BLaER1 (cell line): ENCODE data around the gene TTC38.

Source experiments
- H3K27ac ChIP-seq: shearing (Covaris generic); formaldehyde crosslinking; 2 replicates; pipeline ENCODE4 v1.8.1; 2022
- H3K27me3 ChIP-seq: shearing (Covaris generic); formaldehyde crosslinking; 2 replicates; pipeline ENCODE4 v1.8.1; 2022
- H3K36me3 ChIP-seq: shearing (Covaris generic); formaldehyde crosslinking; 2 replicates; pipeline ENCODE4 v1.8.1; 2022
- H3K4me1 ChIP-seq: shearing (Covaris generic); formaldehyde crosslinking; 2 replicates; pipeline ENCODE4 v1.8.1; 2022
- H3K4me2 ChIP-seq: shearing (Covaris generic); formaldehyde crosslinking; 2 replicates; pipeline ENCODE4 v1.8.1; 2022
- H3K4me3 ChIP-seq: shearing (Covaris generic); formaldehyde crosslinking; 2 replicates; pipeline ENCODE4 v1.8.1; 2022
- H3K9ac ChIP-seq: shearing (Covaris generic); formaldehyde crosslinking; 2 replicates; pipeline ENCODE4 v1.8.1; 2022
- H3K9me3 ChIP-seq: shearing (Covaris generic); formaldehyde crosslinking; 2 replicates; pipeline ENCODE4 v1.8.1; 2022
- H4K20me1 ChIP-seq: shearing (Covaris generic); formaldehyde crosslinking; 2 replicates; pipeline ENCODE4 v1.8.1; 2022
- Cebpa-rat ChIP-seq: shearing (Covaris generic); IDR thresholded peaks from 2 replicates; pipeline ENCODE4 v1.8.1; 2022

Gene TTC38

DNA sequence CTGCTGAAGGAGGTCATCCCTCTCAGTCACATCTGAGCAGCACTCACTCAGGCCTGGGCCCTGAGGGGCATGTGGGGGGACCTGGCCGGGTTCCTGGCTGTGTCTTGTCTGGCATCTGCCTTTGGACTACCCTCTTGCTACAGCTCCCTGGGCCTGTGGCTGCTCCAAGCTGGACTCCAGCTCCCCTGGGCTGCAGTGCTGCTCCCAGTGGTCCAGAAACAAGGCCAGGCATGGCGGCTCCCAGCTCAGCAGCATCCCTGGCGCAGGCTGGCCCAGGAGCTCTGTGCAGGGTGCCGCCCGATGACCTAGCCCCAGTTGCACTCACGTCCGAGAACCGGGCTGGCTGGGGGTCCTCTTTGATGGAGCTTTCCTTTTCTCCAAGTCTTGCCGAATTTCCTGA is 23.0 kb upstream of the TTC38 start:
- no peaks in the 10 kb centered on the region for H3K27me3 ChIP-seq
- peak overlapping the region; percentile 62 for H3K27ac ChIP-seq
- H4K20me1 ChIP-seq = no peaks in the 10 kb centered on the region
- H3K4me3 ChIP-seq = no peak overlapping the region
- H3K36me3 ChIP-seq = peaks cover 34% of the 10 kb centered on the region
- TF ChIP-seq Cebpa-rat = no peak
- H3K4me2 ChIP-seq = peak overlapping the region; percentile 33
- no peak overlapping the region for H3K9ac ChIP-seq
- no peaks in the 10 kb centered on the region for H3K9me3 ChIP-seq
- H3K4me1 ChIP-seq = peaks cover 97% of the 10 kb centered on the region

DNA sequence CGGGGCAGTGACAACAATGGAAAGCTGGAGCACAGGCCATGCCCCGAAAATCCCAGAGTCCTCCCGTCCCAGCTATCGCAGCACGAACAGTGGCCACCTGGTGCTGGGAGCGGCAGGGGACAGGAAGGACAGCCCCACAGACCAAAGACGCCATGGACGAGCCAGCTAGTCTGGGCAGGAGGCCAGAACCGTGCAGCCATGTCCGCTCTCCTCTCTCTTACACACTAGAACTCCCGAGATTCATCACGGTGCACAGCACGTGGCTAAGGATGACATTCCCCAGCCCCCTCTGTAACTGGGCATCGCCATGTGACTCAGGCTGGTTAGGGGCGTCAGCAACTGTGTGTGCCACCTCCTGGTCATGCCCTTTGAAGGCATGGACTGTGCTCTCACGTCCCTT is 22.3 kb upstream of the TTC38 start:
- no peaks in the 10 kb centered on the region for H3K27me3 ChIP-seq
- peaks cover 34% of the 10 kb centered on the region for H3K36me3 ChIP-seq
- TF ChIP-seq Cebpa-rat = no peak
- no peak overlapping the region for H3K9ac ChIP-seq
- H4K20me1 ChIP-seq = no peaks in the 10 kb centered on the region
- peaks cover 92% of the 10 kb centered on the region for H3K4me1 ChIP-seq
- H3K27ac ChIP-seq = peak overlapping the region; percentile 62
- H3K9me3 ChIP-seq = no peaks in the 10 kb centered on the region
- H3K4me2 ChIP-seq = peak overlapping the region; percentile 33
- no peak overlapping the region for H3K4me3 ChIP-seq

DNA sequence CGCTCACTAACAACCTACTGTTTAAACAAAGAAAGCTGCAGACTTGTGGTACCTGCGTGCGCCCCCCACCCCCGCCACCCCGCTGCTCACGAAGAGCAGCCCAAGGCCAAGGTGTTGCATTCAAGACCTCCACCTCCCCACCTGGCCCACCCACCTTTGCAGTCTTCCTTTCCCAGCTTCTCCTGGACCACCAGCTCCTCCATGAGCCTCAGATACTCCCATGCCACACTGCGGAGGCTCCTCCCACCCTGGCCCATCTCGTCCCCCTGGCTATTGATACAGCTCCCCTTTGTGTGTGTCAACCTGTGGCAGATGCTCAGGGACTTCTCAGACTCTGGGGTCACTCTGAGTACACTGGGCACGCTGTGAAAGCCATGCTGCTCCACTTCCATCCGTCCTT is 21.6 kb upstream of the TTC38 start:
- Histone ChIP-seq H3K27me3 (no peaks in the 10 kb centered on the region), H3K4me2 (peak overlapping the region; percentile 33), H3K4me1 (peaks cover 92% of the 10 kb centered on the region), H3K36me3 (peaks cover 34% of the 10 kb centered on the region), H3K4me3 (no peak overlapping the region), H3K9ac (no peak overlapping the region), H4K20me1 (no peaks in the 10 kb centered on the region), H3K9me3 (no peaks in the 10 kb centered on the region; the same call in 1 of the 2 replicates), H3K27ac (peak overlapping the region; percentile 62; the same call in 1 of the 2 replicates)
- TF ChIP-seq Cebpa-rat = no peak

DNA sequence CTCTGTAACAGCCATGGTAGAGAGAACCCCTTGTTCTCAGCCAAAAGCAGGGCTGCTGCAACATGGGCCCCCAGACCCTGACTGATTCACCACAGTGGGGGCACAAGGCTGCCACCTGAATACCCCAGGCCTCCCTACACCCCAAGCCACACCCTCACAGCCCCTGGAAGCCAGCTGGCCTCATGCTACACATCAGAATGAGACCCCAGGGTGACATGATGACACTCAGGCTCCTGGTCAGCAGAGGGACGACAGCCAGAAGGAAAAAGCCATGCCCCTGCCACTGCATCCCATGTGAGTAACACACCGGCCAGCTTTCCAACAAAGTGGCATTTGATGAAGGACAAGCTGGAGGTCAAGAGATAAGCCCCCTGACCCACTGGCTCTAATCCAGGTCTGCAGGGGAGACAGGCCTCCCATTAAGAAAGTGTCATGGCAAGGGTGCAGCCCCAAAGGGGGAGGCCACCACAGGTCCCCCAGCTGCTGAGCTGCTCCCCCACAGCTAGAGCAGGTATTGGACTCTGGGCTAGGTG is 20.3 kb upstream of the TTC38 start:
- Histone ChIP-seq H3K4me2 (peak overlapping the region; percentile 81), H3K27me3 (no peaks in the 10 kb centered on the region), H4K20me1 (no peaks in the 10 kb centered on the region), H3K36me3 (peaks cover 34% of the 10 kb centered on the region), H3K9ac (no peak overlapping the region), H3K27ac (peak overlapping the region; percentile 82; the same call in 1 of the 2 replicates), H3K4me3 (no peak overlapping the region), H3K4me1 (peaks cover 81% of the 10 kb centered on the region), H3K9me3 (no peaks in the 10 kb centered on the region; the same call in 1 of the 2 replicates)
- no peak for TF ChIP-seq Cebpa-rat

DNA sequence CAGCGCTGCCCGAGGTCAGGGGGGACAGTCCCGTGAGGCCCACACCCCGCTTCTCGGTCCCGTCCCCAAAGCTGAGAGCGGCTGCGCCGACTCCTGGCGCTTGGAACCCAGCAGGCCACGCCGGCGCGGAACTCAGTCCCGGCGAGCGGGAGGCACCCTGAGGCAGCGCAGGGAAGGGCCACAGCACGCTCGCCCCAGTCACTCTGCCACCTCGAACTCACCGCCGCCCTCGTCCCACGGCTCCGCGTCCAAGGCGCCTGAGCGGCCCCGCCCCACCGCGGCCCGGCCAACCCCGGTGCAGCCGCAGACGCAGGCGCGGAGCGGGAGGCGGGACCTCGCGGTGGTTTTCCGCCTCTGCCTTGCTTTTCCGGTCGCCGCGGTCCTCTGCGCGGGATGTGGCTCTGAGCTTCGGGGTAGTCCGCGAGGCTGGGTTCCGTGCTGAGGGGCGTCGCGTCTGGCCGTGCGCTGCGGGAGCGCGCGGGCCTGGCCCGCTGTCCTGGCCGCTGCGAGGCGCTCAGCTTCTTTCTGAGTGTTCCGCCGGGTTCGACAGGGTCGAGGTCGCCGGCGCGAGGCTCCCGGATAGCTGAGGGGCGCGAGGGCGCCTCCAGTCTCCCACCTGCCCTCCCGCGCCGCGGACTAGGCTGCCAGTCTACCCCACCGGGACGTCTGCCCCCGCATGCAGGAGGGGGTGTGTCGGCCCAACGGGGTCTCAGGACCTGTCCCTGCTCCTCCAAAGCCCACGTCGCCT is 17.6 kb upstream of the TTC38 start, which contains the start of gene CDPF1:
Gene CDPF1, minus strand, starts transcription at position 259 of the 748 bp plus-strand sequence. CDS start 2,009 bp downstream, outside the sequence.
- Histone ChIP-seq H3K27ac (peak within 1 kb of the TSS; percentile 97), H3K4me1 (peaks cover 66% of the 10 kb centered on the region), H3K36me3 (0 out of 2 replicates have a peak, but pooled peaks cover 10% of the 10 kb centered on the region), H4K20me1 (no peaks in the 10 kb centered on the region), H3K4me3 (peak within 1 kb of the TSS; percentile 84), H3K9ac (peak within 1 kb of the TSS; percentile 92), H3K27me3 (no peaks in the 10 kb centered on the region), H3K4me2 (peak within 1 kb of the TSS; percentile 81), H3K9me3 (peaks cover 3% of the 10 kb centered on the region)
- no peak for TF ChIP-seq Cebpa-rat

DNA sequence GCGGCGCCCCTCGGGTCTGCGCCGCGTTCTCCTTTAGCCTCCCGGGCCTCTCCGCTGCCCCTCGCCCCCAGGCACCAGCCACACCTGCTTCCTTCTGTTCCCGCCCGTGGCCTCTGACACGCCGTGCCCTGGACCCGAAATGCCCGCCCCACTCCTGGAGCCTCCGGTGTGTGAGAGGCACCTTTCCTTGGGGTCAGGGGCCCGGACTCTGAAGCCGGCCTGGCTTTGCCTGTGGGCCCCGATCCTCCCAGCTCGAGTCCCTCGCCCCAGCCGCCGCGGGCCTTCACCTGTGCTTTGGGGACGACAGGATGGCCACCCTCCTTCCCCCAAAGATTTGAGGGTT is 17.1 kb upstream of the TTC38 start:
- TF ChIP-seq Cebpa-rat = no peak
- Histone ChIP-seq H3K9ac (peak overlapping the region; percentile 92), H3K4me1 (peaks cover 62% of the 10 kb centered on the region), H4K20me1 (no peaks in the 10 kb centered on the region), H3K27me3 (no peaks in the 10 kb centered on the region), H3K4me2 (peak overlapping the region; percentile 81), H3K9me3 (peaks cover 3% of the 10 kb centered on the region), H3K27ac (peak overlapping the region; percentile 97), H3K36me3 (0 out of 2 replicates have a peak, but pooled peaks cover 10% of the 10 kb centered on the region), H3K4me3 (peak overlapping the region; percentile 84)

DNA sequence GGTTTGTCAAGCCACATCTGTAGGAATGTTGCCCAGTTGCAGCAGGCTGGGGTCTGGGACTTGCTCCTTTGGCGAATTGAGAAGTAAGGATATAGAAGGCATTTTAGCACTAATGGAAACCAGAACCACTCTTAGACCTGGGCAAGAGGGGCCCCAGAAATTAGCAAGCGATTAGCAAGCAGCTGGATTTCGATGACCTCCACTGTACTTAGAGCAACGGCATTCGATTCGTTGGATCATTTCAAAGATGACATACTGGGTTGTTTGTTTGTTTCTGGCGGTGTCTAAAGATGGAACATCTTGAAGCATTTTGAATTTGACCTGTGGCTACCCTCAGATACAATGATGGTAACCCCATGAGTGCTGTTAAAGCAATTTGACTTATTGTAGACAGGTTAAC is 16.5 kb upstream of the TTC38 start:
- H3K9me3 ChIP-seq = peaks cover 3% of the 10 kb centered on the region

DNA sequence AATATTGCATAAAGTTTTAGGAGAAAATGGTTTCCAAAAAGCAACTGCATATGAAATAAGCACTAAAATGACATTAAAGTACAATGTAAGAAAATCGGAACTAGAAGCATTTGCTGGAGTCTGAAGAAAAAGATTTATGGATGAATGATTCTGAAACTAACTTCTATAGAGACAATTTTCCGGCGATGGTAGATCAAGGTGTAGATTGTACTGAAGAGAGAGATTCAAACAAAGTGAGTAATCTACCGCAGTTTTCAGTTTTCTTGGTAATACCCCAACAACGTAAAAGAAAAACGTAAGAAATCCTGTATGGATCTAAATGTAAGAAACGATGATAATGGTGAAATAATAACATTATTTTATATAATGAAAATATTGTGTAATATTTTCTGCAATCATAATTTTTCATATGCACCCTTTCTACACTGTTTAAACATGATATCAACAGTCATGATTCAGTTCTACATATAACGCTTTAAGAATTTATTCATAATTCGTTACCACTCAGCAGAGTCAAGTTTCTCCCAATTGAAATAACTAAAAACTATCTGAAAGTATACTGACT is 15.9 kb upstream of the TTC38 start:
- H3K4me2 ChIP-seq = 0 out of 2 replicates have a peak overlapping the region, but pooled peaks have one; percentile 81
- H3K9me3 ChIP-seq = peaks cover 8% of the 10 kb centered on the region
- no peak overlapping the region for H3K9ac ChIP-seq
- no peaks in the 10 kb centered on the region for H3K27me3 ChIP-seq
- no peak for TF ChIP-seq Cebpa-rat
- 0 out of 2 replicates have a peak, but pooled peaks cover 4% of the 10 kb centered on the region for H3K36me3 ChIP-seq
- no peaks in the 10 kb centered on the region for H4K20me1 ChIP-seq
- H3K4me3 ChIP-seq = no peak overlapping the region
- no peak overlapping the region for H3K27ac ChIP-seq
- peaks cover 51% of the 10 kb centered on the region for H3K4me1 ChIP-seq

More for the DNA sequence above, 16.5 kb upstream of the TTC38 start:
- 0 out of 2 replicates have a peak, but pooled peaks cover 10% of the 10 kb centered on the region for H3K36me3 ChIP-seq
- H3K4me2 ChIP-seq = peak overlapping the region; percentile 81
- H3K27me3 ChIP-seq = no peaks in the 10 kb centered on the region
- H3K4me3 ChIP-seq = peak overlapping the region; percentile 84
- H3K4me1 ChIP-seq = peaks cover 57% of the 10 kb centered on the region
- no peak for TF ChIP-seq Cebpa-rat
- peak overlapping the region; percentile 92 for H3K9ac ChIP-seq
- H3K27ac ChIP-seq = peak overlapping the region; percentile 97
- H4K20me1 ChIP-seq = no peaks in the 10 kb centered on the region

DNA sequence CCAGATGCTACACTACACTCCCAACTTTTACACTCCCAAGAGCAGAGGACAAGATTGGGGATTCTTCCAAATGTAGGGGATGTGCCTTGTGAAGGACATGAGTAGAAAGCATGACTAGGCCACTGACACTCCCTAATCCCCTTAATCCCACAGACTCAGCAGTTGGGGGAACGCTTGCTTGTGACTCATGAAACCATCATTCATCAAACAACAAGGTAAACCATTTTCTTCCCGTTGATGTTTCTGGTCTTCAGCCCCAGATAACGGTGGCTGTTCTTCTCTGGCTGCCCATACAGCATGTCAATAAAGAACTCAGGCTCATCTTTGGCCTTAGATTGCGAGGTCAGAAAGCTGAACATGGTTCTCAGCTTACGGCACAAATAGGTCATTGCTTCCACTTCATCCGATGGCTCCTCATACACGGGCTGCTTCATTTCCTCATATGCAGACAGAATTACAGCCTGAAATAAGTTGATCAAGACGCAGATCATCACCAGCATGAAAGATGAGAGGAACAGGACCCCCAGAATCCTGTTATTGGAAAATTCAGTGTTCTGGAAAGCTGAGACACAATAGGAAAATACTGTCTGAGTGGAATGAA is 11.3 kb upstream of the TTC38 start:
- Histone ChIP-seq H3K4me2 (no peak overlapping the region), H3K9ac (no peak overlapping the region), H3K27me3 (no peaks in the 10 kb centered on the region), H3K36me3 (no peaks in the 10 kb centered on the region), H4K20me1 (no peaks in the 10 kb centered on the region), H3K9me3 (peaks cover 48% of the 10 kb centered on the region), H3K27ac (no peak overlapping the region), H3K4me3 (no peak overlapping the region), H3K4me1 (peaks cover 14% of the 10 kb centered on the region)
- no peak for TF ChIP-seq Cebpa-rat
